Stimulated activated CD8-positive, alpha-beta memory T cell treated with anti-CD3 and anti-CD28 coated beads, Interleukin-4, amount 100 ng/mL, for 24 hours (primary cell): ENCODE measurements around the gene TSC1.
"Not testable (repeated sequence)": the region's sequence is repeated elsewhere in the genome, so short reads cannot be mapped to it uniquely, and the experiment has no call there.

Experiments used
- DNase-seq: peaks from one replicate; pipeline ENCODE4 v3.0.0-alpha.2; 2020; ENCODE audit warnings: low read depth

TSC1 gene

DNA sequence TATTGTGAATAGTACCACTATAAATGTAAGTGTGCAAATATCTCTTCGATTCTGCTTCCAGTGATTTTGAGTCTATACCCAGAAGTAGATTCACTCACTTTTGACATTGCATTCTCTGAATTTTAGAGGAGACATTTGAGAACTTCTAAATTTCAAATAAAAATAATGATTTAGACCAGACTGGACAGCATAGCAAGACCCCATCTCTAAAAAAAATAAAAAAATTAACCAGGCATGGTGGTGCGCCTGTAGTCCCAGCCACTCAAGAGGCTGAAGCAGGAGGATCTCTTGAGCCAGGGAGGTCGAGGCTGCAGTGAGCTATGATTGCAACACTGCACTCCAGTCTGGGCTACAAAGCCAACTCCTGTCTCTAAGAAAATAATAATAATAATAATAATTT is 32.2 kb upstream of the TSC1 start:
- no peak for DNase-seq

- DNase-seq, result no peak
These were observed 31.5 kb upstream of the TSC1 start for GRCh38 chr9:132975961-132976360.

- no peak for DNase-seq
These were observed 29.3 kb upstream of the TSC1 start for GRCh38 chr9:132973713-132974112.

GRCh38 chr9:132973166-132973565 is 28.8 kb upstream of the TSC1 start:
- no peak for DNase-seq

DNA sequence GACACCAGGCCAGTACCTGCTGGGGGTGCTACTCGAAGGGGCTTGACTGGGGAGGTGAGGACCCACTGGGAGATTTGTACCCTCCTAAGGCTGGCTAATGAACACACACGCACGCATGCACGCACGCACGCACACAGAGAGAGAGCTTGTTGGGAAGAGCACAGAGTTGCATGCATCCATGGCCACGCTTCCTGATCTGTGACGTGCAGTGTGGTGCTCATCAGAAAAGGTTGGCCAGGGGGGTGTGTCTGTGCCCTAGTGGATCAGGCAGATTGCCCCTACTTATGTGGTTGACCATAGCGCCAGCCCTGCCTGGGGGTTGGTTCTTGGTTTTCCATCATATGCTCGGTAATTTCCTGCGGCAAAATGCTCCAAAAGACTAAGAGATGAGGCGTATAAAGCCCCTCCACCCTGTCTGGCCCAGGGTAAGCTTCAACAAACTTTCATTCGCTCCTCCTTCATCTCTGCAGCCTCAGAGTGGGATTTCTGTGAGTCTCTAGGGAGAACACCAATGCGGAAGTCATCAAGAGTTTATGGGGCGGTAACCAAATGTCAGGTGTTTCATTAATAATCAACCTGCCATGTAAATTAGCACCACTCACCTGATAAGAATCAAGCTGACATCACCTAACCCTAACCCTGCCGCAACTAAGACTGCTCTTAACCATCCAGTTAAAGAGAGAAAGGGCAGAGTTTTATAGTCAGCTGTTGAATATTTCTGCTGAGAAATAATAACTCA is 26.1 kb upstream of the TSC1 start:
- no peak for DNase-seq

GRCh38 chr9:132969783-132970182 is 25.4 kb upstream of the TSC1 start:
- no peak for DNase-seq

GRCh38 chr9:132967908-132968307 is 23.5 kb upstream of the TSC1 start:
- DNase-seq, result not testable (repeated sequence)

- DNase-seq, result no peak
These were observed 21.1 kb upstream of the TSC1 start for GRCh38 chr9:132965478-132965877.

DNA sequence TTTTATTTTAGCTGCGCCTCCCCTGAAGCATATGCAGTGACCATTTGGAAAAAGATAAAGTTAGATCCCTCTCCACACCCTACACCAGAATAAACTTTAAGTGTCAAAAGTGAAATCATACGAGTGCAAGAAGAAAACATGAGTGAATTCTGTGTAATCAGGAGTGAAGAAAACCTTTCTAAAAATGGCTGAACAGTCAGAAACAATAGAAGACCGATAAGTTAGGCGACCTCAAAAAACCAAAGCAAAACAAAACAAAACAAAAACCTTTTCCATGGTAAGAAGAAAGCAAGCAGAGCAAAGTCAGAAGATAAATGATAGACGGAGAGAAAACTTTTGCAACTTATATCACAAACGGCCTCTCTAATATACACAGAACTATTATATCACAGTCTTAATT is 16.6 kb upstream of the TSC1 start:
- no peak for DNase-seq

DNA sequence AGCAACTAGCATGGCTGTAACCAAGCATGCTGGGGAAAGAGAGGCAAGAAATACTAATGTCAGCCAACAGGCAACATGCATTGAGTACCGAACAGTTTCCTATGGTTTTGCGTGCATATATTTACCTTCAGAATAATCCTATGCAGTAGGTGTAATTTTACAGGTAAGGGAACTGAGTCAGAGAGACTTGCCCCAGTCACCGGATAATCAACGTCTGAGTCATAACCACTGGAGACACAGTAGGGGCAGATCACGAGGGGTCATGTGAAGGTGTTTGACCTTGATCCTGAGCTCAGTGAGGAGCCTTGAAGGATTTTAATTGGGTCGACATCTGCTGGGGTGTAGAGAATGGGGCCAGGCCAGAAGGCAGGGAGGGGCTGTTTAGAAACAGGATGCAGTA is 13.4 kb upstream of the TSC1 start:
- no peak for DNase-seq

DNA sequence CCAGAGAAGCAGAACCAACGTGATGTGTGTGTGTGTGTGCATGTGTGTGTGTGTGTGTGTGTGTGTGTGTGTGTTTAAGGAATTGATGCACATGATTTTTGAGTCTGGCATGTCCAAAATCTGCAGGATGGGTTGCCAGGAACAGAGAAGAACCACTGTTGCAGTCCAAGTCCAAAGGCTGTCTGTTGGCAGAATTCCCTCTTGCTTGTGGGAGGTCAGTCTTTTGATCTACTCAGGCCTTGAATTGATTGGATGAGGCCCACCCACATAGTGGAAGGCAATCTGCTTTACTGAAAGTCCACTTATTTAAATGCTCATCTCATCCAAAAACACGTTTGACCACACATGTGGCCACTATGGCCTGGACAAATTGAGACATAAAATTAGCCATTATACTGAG is 11.4 kb upstream of the TSC1 start:
- no peak for DNase-seq

DNA sequence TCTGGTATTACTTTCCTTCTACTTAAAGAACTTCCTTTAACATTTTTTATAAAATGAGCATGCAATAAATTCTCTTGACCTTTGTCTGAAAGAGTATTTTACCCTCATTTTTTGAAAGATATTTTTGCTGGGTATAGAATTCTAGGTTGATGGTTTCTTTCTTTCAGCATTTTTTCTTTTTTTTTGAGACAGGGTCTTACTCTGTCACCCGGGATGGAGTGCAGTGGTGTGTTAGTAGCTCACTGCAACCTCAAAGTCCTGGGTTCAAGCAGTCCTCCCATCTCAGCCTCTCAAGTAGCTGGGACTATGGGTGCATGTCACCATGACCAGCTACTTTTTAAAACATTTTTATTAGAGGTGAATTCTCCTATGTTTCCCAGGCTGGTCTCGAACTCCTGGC is 10.7 kb upstream of the TSC1 start:
- no peak for DNase-seq

- no peak for DNase-seq
These were observed 5.3 kb upstream of the TSC1 start for GRCh38 chr9:132949709-132950108.

DNA sequence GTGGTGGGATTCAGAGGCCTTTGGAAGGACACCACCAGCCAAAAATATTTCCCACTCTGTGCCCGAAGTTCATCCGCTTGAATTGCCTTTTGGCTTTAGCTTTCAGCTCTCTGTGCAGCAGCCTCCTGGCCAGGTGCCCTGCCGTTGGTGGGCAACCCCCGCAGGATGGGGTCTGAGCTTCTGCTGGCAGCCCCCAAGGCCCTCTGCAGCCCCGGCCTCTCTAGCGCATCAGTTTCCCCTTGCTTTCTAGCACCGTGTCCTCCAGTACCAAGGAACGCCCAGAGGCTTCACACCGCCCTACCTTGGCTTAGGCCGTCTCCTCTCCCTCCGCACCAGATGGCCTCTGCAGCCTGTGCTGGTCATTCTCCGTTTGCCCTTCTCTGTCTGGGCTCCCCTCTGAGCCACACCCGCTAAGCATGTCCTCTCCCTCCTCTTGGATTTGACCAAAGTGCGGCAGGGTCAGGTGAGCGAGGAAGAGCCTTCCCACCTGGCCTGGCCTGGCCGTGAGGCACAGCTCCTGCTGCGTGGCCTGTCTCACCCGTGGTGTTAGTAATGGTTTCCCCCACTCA is 4.2 kb upstream of the TSC1 start:
- DNase-seq, result no peak

DNA sequence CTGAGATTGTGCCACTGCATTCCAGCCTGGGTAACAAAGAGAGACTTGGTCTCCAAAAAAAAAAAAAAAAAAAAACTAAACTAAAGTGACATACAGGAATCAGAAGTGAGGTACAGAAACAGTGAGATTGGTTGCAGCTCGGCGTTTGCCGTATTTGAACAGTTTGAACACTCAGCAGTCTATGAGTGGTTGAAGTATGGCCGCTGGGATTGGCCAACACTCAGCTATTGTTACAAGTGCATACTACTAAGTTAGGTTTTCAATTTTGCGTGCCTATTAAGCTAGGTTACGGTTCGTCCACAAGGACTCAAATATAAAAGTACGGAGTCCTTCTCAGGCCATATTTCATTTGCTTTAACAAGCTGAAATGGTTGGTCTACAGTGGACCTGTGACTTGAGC is 3.3 kb upstream of the TSC1 start:
- no peak for DNase-seq

DNA sequence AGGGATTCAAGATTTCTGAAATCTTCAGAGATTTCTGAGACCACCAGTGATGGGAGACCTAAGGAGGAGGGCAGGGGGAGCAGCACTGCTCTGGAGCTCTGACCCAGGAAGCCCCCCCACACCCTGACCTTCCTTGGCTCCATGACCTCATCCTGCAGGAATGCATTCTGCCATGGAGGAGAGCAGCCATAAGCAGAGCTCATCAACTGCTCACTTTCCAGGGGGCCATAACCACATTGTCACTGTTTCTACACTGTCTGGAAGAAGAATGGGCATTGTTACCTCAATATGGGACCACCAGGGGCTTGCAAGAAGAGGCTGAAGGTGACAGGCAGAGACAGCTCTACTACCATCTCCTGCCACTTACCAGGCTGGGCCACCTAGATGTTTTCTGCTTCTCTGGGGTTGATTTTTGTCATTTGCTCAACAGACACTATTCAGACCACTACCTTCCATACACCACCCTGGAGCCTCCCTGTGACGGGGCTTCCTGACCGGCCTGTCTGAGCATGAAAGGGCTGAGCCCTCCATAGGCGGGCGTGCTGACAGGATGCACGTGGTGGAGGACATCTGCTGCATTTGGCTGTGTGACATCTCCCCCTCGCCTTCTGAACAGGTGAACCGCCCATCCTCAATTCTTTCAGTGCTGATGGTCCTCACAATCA is 2.3 kb upstream of the TSC1 start:
- DNase-seq, result no peak

GRCh38 chr9:132946211-132946610 is 1.8 kb upstream of the TSC1 start:
- no peak for DNase-seq

- no peak for DNase-seq
These were observed 1.0 kb upstream of the TSC1 start for GRCh38 chr9:132945186-132946130.

DNA sequence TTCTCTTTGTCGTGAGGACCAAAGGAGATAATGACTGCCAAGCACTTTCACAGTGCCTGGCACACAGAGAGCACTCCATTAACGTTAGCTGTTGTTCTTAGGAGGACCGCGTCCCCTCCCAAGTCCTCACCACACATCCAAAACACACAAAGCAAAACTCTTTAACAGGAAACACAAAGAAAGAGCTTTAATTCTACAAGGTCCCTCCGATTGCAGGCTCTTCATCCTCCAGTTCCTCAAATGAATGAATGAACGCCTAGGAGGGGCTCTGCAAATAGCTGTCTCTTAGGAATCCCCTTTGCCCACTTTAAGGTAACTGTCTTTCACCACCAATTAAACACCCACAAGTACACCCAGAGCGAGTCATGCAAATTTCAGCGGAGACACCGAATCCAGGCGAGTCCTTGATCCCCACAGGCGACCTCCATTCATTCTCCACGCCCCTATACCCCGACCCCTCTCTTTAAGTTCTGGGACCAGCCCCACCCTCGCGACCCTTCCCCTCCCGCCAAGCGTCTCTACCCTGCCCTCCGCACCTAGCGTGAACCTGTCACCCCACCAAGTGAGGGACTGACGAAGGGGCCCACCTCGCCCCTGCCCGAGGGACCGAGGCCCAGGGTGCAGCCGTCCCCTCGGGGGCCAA is 644 bp downstream of the TSC1 start:
- no peak for DNase-seq

DNA sequence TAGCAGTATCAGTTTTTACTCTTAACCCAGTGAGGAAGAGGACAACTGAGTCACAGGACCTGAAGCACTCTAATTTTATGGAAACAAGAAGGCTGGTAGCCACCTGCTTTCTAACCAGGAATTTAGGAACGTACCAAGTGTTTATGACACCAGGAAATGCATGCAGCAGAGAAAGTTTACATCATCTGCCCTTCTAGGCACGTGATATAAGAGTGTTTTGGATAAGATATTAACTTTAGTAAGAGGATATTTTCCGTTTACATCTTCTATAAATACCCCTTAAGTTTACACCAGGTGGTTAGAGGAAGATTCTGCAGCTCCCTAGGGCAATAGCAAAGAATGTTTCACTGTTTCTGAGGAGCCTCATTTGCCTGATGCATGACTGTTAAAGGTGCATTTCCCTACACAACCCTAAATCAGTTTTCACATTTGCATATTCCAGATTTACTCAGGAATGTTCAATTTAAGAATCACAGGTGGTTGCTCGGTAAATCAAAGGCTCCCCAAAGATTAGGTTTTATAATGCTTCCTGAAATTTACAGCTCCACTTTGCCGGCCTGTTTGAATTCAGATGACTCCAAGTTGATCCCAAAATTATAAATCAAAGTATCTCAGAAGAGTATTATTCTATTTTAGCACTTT is 1.8 kb downstream of the TSC1 start:
- no peak for DNase-seq

GRCh38 chr9:132939169-132939568 is 5.2 kb downstream of the TSC1 start:
- no peak for DNase-seq
